Measurements from ENCODE around the gene MFAP4. TPM values are rescaled to one million over a fixed set of nuclear protein-coding genes. Genes with fewer than 3 reads are reported as not detected.
A peak's percentile ranks its signal among the peaks of the same experiment; 100 is the strongest.

Gene MFAP4
- total and polyA plus RNA-seq, 5 donors from 2014 or later: not detected

DNA sequence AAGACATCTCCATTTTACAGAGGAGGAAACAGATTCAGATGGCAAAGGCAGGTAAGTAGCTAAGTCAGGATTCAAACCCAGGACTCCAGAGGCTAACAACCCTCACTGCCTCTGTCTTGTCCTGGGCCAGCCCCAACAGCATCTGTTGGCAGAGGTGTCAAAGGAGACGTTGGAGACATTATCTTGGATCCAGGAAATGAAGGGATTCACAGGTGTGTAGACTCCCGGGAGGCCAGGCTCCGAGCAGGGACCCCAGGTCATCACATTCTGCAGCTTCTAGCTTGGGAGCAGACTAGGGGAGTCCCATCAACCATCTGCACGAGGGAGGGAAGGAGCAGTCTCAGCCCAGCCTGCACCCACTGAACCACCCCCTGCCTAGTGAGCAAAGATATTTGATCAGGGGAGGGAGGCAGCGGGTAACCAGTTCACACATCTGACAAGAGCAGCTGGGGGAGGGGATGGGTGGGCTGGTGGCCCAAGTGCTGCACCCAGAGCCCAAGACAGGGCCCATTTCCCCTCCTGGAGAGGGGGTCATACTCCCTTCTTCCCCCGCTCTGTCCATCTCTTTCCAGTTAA, 23.4 kb downstream of the MFAP4 start:
- no peaks in the 10 kb centered on the region for H3K36me3 Mint-ChIP-seq
- Histone ChIP-seq H3K27me3 (ENCODE audit: control insufficient read depth, insufficient read depth, low read length) (no peaks in the 10 kb centered on the region), H3K27ac (ENCODE audit: insufficient read depth, low read length, poor library complexity, severe bottlenecking) (no peak overlapping the region), H3K4me1 (ENCODE audit: control insufficient read depth, insufficient read depth, low read length, poor library complexity, severe bottlenecking) (peaks cover 11% of the 10 kb centered on the region), H3K9me3 (ENCODE audit: control insufficient read depth in 2 of 2, low read length in 2 of 2) (no peaks in the 10 kb centered on the region), H3K4me3 (ENCODE audit: low read depth, low read length) (no peak overlapping the region), H3K36me3 (ENCODE audit: control insufficient read depth, insufficient read depth, low read length) (no peaks in the 10 kb centered on the region)
- peaks cover 25% of the 10 kb centered on the region for H3K27me3 Mint-ChIP-seq
- peak overlapping the region; percentile 19 to 88 (median 72) for H3K4me3 Mint-ChIP-seq
- ATAC-seq (ENCODE audit: low read depth in 2 of 2): no peak
- peaks cover 0 to 16% (median 7%) of the 10 kb centered on the region in 4 donors for H3K4me1 Mint-ChIP-seq
- no peak for DNase-seq
- no peak overlapping the region for H3K27ac Mint-ChIP-seq
- H3K9me3 Mint-ChIP-seq: peaks cover 0 to 2% (median 0%) of the 10 kb centered on the region in 7 donors

DNA sequence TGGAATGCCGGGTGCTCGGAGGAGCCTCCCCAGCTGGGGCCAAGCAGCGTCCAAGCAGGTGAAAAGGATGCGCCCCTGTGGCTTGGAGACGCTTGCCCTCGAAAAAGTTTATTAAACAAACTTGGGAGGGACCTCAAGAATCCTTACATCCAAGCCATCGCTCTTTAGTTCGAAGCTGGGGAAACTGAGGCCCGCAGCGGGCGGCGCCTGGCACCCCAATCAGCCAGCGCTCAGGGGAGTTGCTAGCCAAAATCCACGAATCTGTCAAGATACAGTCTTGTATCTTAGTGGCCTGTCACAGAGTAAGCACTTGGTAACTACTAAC, 23.9 kb downstream of the MFAP4 start:
- H3K36me3 Mint-ChIP-seq: no peaks in the 10 kb centered on the region
- peaks cover 0 to 16% (median 7%) of the 10 kb centered on the region in 4 donors for H3K4me1 Mint-ChIP-seq
- Histone ChIP-seq H3K27me3 (ENCODE audit: control insufficient read depth, insufficient read depth, low read length) (no peaks in the 10 kb centered on the region), H3K4me3 (ENCODE audit: low read depth, low read length) (no peak overlapping the region), H3K9me3 (ENCODE audit: control insufficient read depth in 2 of 2, low read length in 2 of 2) (no peaks in the 10 kb centered on the region), H3K27ac (ENCODE audit: insufficient read depth, low read length, poor library complexity, severe bottlenecking) (peak overlapping the region; percentile 76), H3K36me3 (ENCODE audit: control insufficient read depth, insufficient read depth, low read length) (no peaks in the 10 kb centered on the region), H3K4me1 (ENCODE audit: control insufficient read depth, insufficient read depth, low read length, poor library complexity, severe bottlenecking) (peaks cover 11% of the 10 kb centered on the region)
- peaks cover 0 to 2% (median 0%) of the 10 kb centered on the region in 7 donors for H3K9me3 Mint-ChIP-seq
- H3K27me3 Mint-ChIP-seq: peaks cover 27% of the 10 kb centered on the region
- ATAC-seq (ENCODE audit: low read depth in 2 of 2): no peak
- no peak for DNase-seq
- peak overlapping the region; percentile 87 to 95 (median 91) for H3K4me3 Mint-ChIP-seq
- H3K27ac Mint-ChIP-seq: peak overlapping the region in 1 of 3 donors; percentile 82

- H3K9me3 ChIP-seq (ENCODE audit: control insufficient read depth in 2 of 2, low read length in 2 of 2): no peaks in the 10 kb centered on the region
- H3K4me3 Mint-ChIP-seq: peak within 1 kb of the TSS; percentile 87 to 95 (median 91)
- peaks cover 0 to 16% (median 5%) of the 10 kb centered on the region in 4 donors for H3K4me1 Mint-ChIP-seq
- H3K9me3 Mint-ChIP-seq: peaks cover 0 to 2% (median 0%) of the 10 kb centered on the region in 7 donors
- peak; percentile 87 to 90 for ATAC-seq (ENCODE audit: low read depth in 2 of 2)
- peaks cover 27% of the 10 kb centered on the region for H3K27me3 Mint-ChIP-seq
- no peaks in the 10 kb centered on the region for H3K27me3 ChIP-seq (ENCODE audit: control insufficient read depth, insufficient read depth, low read length)
- peak within 1 kb of the TSS in 2 of 3 donors; percentile 82 to 95 for H3K27ac Mint-ChIP-seq
- no peaks in the 10 kb centered on the region for H3K36me3 ChIP-seq (ENCODE audit: control insufficient read depth, insufficient read depth, low read length)
- peak within 1 kb of the TSS; percentile 52 for H3K4me3 ChIP-seq (ENCODE audit: low read depth, low read length)
- peaks cover 11% of the 10 kb centered on the region for H3K4me1 ChIP-seq (ENCODE audit: control insufficient read depth, insufficient read depth, low read length, poor library complexity, severe bottlenecking)
- H3K27ac ChIP-seq (ENCODE audit: insufficient read depth, low read length, poor library complexity, severe bottlenecking): peak within 1 kb of the TSS; percentile 76
- peak; percentile 89 to 93 (median 90) for DNase-seq
- no peaks in the 10 kb centered on the region for H3K36me3 Mint-ChIP-seq
Observed at GRCh38 chr17:19362277-19363113, 24.5 kb downstream of the MFAP4 start, which contains the start of gene B9D1. Gene B9D1 (minus strand): TSS chr17:19362723. CDS start chr17:19362569, 154 bp downstream.

DNA sequence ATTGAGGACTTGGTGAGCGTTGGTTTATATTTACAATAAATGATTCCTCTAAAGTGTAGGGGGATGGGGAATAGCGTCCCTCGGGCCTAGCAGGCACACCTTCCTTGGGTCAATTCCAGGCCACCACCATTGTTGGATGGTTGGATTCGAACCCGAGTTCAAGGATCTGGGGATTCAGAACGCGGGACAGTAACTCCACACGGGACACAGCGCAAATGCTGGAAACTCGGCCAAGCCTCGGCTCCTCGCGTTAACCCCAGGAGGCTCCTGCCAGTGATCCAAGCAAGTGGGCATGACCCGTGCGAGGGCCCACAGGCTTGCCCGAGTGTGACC, 25.1 kb downstream of the MFAP4 start:
- Mint-ChIP-seq H3K27me3 (peaks cover 27% of the 10 kb centered on the region), H3K36me3 (no peaks in the 10 kb centered on the region), H3K4me1 (peaks cover 0 to 15% (median 2%) of the 10 kb centered on the region in 4 donors), H3K4me3 (peak overlapping the region; percentile 76 to 81 (median 80)), H3K27ac (peak overlapping the region in 2 of 3 donors; percentile 33 to 62), H3K9me3 (peaks cover 0 to 2% (median 0%) of the 10 kb centered on the region in 7 donors)
- Histone ChIP-seq H3K9me3 (ENCODE audit: control insufficient read depth in 2 of 2, low read length in 2 of 2) (no peaks in the 10 kb centered on the region), H3K4me3 (ENCODE audit: low read depth, low read length) (peak overlapping the region; percentile 52), H3K36me3 (ENCODE audit: control insufficient read depth, insufficient read depth, low read length) (no peaks in the 10 kb centered on the region), H3K27ac (ENCODE audit: insufficient read depth, low read length, poor library complexity, severe bottlenecking) (peak overlapping the region; percentile 76), H3K27me3 (ENCODE audit: control insufficient read depth, insufficient read depth, low read length) (no peaks in the 10 kb centered on the region), H3K4me1 (ENCODE audit: control insufficient read depth, insufficient read depth, low read length, poor library complexity, severe bottlenecking) (peaks cover 11% of the 10 kb centered on the region)
- DNase-seq: no peak
- no peak for ATAC-seq (ENCODE audit: low read depth in 2 of 2)

GRCh38 chr17:19361326-19361725, 25.7 kb downstream of the MFAP4 start:
- Histone ChIP-seq H3K27ac (ENCODE audit: insufficient read depth, low read length, poor library complexity, severe bottlenecking) (no peak overlapping the region), H3K4me1 (ENCODE audit: control insufficient read depth, insufficient read depth, low read length, poor library complexity, severe bottlenecking) (peaks cover 11% of the 10 kb centered on the region), H3K27me3 (ENCODE audit: control insufficient read depth, insufficient read depth, low read length) (no peaks in the 10 kb centered on the region), H3K9me3 (ENCODE audit: control insufficient read depth in 2 of 2, low read length in 2 of 2) (no peaks in the 10 kb centered on the region), H3K4me3 (ENCODE audit: low read depth, low read length) (no peak overlapping the region), H3K36me3 (ENCODE audit: control insufficient read depth, insufficient read depth, low read length) (no peaks in the 10 kb centered on the region)
- DNase-seq (no peak), ATAC-seq (ENCODE audit: low read depth in 2 of 2) (no peak)
- peaks cover 27% of the 10 kb centered on the region for H3K27me3 Mint-ChIP-seq
- H3K4me1 Mint-ChIP-seq: peaks cover 0 to 11% (median 2%) of the 10 kb centered on the region in 4 donors
- peak overlapping the region in 1 of 3 donors; percentile 33 for H3K27ac Mint-ChIP-seq
- H3K9me3 Mint-ChIP-seq: peaks cover 0 to 2% (median 0%) of the 10 kb centered on the region in 7 donors
- H3K4me3 Mint-ChIP-seq: peak overlapping the region; percentile 32 to 76 (median 47)
- no peaks in the 10 kb centered on the region for H3K36me3 Mint-ChIP-seq

GRCh38 chr17:19360772-19361171, 26.2 kb downstream of the MFAP4 start:
- Histone ChIP-seq H3K27ac (ENCODE audit: insufficient read depth, low read length, poor library complexity, severe bottlenecking) (no peak overlapping the region), H3K4me1 (ENCODE audit: control insufficient read depth, insufficient read depth, low read length, poor library complexity, severe bottlenecking) (peaks cover 11% of the 10 kb centered on the region), H3K36me3 (ENCODE audit: control insufficient read depth, insufficient read depth, low read length) (no peaks in the 10 kb centered on the region), H3K4me3 (ENCODE audit: low read depth, low read length) (no peak overlapping the region), H3K27me3 (ENCODE audit: control insufficient read depth, insufficient read depth, low read length) (no peaks in the 10 kb centered on the region), H3K9me3 (ENCODE audit: control insufficient read depth in 2 of 2, low read length in 2 of 2) (no peaks in the 10 kb centered on the region)
- DNase-seq (no peak), ATAC-seq (ENCODE audit: low read depth in 2 of 2) (no peak)
- H3K27ac Mint-ChIP-seq: no peak overlapping the region
- H3K36me3 Mint-ChIP-seq: no peaks in the 10 kb centered on the region
- no peaks in the 10 kb centered on the region for H3K9me3 Mint-ChIP-seq
- peaks cover 0 to 11% (median 2%) of the 10 kb centered on the region in 4 donors for H3K4me1 Mint-ChIP-seq
- H3K4me3 Mint-ChIP-seq: peak overlapping the region in 1 of 4 donors; percentile 76
- H3K27me3 Mint-ChIP-seq: peaks cover 27% of the 10 kb centered on the region

DNA sequence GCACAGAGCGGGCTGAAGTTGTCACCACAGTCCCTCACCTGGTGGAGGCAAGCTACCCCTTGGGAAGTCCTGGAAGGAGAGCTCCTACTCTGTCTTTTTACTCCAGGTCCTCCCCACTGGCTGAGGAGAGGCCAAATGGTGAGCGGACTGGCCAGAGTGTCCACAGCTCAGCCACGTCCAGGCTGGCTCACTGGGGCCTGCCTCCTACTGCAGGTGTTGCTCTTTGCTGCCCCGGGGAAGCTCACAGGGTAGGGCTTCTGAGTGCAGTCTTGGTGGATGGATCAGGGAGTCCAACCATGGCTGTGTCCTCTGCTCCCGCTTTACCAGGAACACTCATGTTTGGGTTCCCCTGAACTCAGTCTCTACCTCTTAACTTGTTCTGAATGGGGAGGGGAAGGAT, 27.1 kb downstream of the MFAP4 start:
- Mint-ChIP-seq H3K27ac (no peak overlapping the region), H3K4me1 (peaks cover 0 to 11% (median 2%) of the 10 kb centered on the region in 4 donors), H3K27me3 (peaks cover 29% of the 10 kb centered on the region), H3K9me3 (no peaks in the 10 kb centered on the region), H3K36me3 (no peaks in the 10 kb centered on the region), H3K4me3 (peak overlapping the region in 1 of 4 donors; percentile 84)
- ATAC-seq (ENCODE audit: low read depth in 2 of 2): no peak
- Histone ChIP-seq H3K36me3 (ENCODE audit: control insufficient read depth, insufficient read depth, low read length) (no peaks in the 10 kb centered on the region), H3K4me3 (ENCODE audit: low read depth, low read length) (no peak overlapping the region), H3K9me3 (ENCODE audit: control insufficient read depth in 2 of 2, low read length in 2 of 2) (no peaks in the 10 kb centered on the region), H3K27me3 (ENCODE audit: control insufficient read depth, insufficient read depth, low read length) (no peaks in the 10 kb centered on the region), H3K27ac (ENCODE audit: insufficient read depth, low read length, poor library complexity, severe bottlenecking) (no peak overlapping the region), H3K4me1 (ENCODE audit: control insufficient read depth, insufficient read depth, low read length, poor library complexity, severe bottlenecking) (peaks cover 11% of the 10 kb centered on the region)
- no peak for DNase-seq

Data from CD4-positive, CD25-positive, alpha-beta regulatory T cell (primary cell).